A549 (cell line): ENCODE measurements around the gene C2CD2. TPM values are rescaled to one million over a fixed set of nuclear protein-coding genes. Genes with fewer than 3 reads are reported as not detected.
"Not testable (repeated sequence)": the region's sequence is repeated elsewhere in the genome, so short reads cannot be mapped to it uniquely, and the experiment has no call there.

Source experiments
- ATAC-seq, 2 experiments: fragments of 200-7000 bp in 1 of 2; fragments of >200 bp in 1 of 2; cut with Nextera tagmentation in 1 of 2; cut with Tn5 transposase in 1 of 2; 3 replicates each; pipeline versions ENCODE4 v1.8.0 to v1.9.1; 2018 to 2020; ENCODE audit warnings: mild to moderate bottlenecking in 1 of 2, moderate library complexity in 1 of 2
- CTCF ChIA-PET: fragments of 300-600 bp; sonication (Branson Sonifier 250); formaldehyde crosslinking; extraction: SDS; loops from one replicate; lab custom pipeline; 2021; ENCODE audit warnings: antibody characterized with exemption, inconsistent platforms; lab: Yijun Ruan, JAX
- POLR2A ChIA-PET: fragments of 350-600 bp; formaldehyde crosslinking; extraction: SDS; loops from one replicate; lab custom pipeline; 2021; ENCODE audit warnings: antibody characterized with exemption, inconsistent platforms; lab: Yijun Ruan, JAX
- DNase-seq, 2 experiments: peaks; one replicate each; pipeline versions ENCODE4 v3.0.0 to v3.0.0-alpha.2; 2011 to 2016; ENCODE audit warnings: low read depth in 1 of 2, low spot score in 1 of 2
- FAIRE-seq: peaks from 2 replicates; lab custom pipeline; 2011; peaks lifted over from hg19 to GRCh38; lab: Jason Lieb, UNC
- H3K27ac ChIP-seq, 2 experiments: fragments of >200 bp; sonication (Bioruptor Twin); formaldehyde crosslinking; 3 replicates each; pipeline ENCODE4 v1.5.1; 2016 to 2017
- H3K4me1 ChIP-seq: fragments of >200 bp; sonication (Bioruptor Twin); formaldehyde crosslinking; 3 replicates; pipeline ENCODE4 v1.6.1; 2016
- H3K4me2 ChIP-seq: fragments of >200 bp; sonication (Bioruptor Twin); formaldehyde crosslinking; 3 replicates; pipeline ENCODE4 v1.6.1; 2016
- H3K4me3 ChIP-seq: fragments of >200 bp; sonication (Bioruptor Twin); formaldehyde crosslinking; 3 replicates; pipeline ENCODE4 v1.5.1; 2016
- H3K9me3 ChIP-seq: fragments of >200 bp; sonication (Bioruptor Twin); formaldehyde crosslinking; 3 replicates; pipeline ENCODE4 v1.6.1; 2016
- ATOH8 ChIP-seq: fragments of 250-450 bp; sonication (Bioruptor Pico); IDR thresholded peaks from 2 replicates; pipeline ENCODE4 v1.5.0; 2020; ENCODE audit warnings: low read depth, mild to moderate bottlenecking, moderate library complexity
- BHLHE40 ChIP-seq: IDR thresholded peaks from 2 replicates; pipeline ENCODE4 v1.6.1; 2012; ENCODE audit warnings: low read depth, low read length, inconsistent platforms
- CEBPB ChIP-seq, 2 experiments: fragments of >200 bp in 1 of 2; sonication (Bioruptor Twin) in 1 of 2; formaldehyde crosslinking in 1 of 2; IDR thresholded peaks; 2 replicates each; pipeline ENCODE4 v1.6.1; 2012 to 2016
- CTCF ChIP-seq: fragments of >200 bp; sonication (Bioruptor Twin); formaldehyde crosslinking; IDR thresholded peaks from 3 replicates; pipeline ENCODE4 v1.5.1; 2016
- EHMT2 ChIP-seq: fragments of 200-600 bp; sonication (generic); IDR thresholded peaks from 2 replicates; pipeline ENCODE4 v1.6.1; 2016; ENCODE audit warnings: antibody characterized with exemption, low read depth, mild to moderate bottlenecking, moderate library complexity
- EP300 ChIP-seq, 2 experiments: fragments of >200 bp; sonication (Bioruptor Twin); formaldehyde crosslinking; IDR thresholded peaks; 2 replicates in 1 of 2; 3 replicates in 1 of 2; pipeline ENCODE4 v1.6.1; 2016 to 2017
- FOSB ChIP-seq: fragments of 250-450 bp; sonication (Bioruptor Pico); IDR thresholded peaks from 2 replicates; pipeline ENCODE4 v1.5.0; 2020; ENCODE audit warnings: mild to moderate bottlenecking, moderate library complexity
- HEYL ChIP-seq: fragments of 250-450 bp; sonication (Bioruptor Pico); IDR thresholded peaks from 2 replicates; pipeline ENCODE4 v1.8.0; 2021; ENCODE audit warnings: mild to moderate bottlenecking, moderate library complexity
- HOXB13 ChIP-seq: fragments of 250-450 bp; sonication (Bioruptor Pico); IDR thresholded peaks from 2 replicates; pipeline ENCODE4 v1.5.0; 2020; ENCODE audit warnings: low read depth, mild to moderate bottlenecking, moderate library complexity
- JUNB ChIP-seq: fragments of >200 bp; sonication (Bioruptor Twin); formaldehyde crosslinking; IDR thresholded peaks from 2 replicates; pipeline ENCODE4 v1.6.1; 2016
- MAFK ChIP-seq: fragments of 450-650 bp; IDR thresholded peaks from 2 replicates; pipeline ENCODE4 v1.6.1; 2014; ENCODE audit not compliant: partially characterized antibody
- MYC ChIP-seq: IDR thresholded peaks from 2 replicates; pipeline ENCODE4 v1.6.1; 2012; ENCODE audit warnings: mild to moderate bottlenecking, inconsistent platforms, low read length, improper control_type of control experiment, borderline replicate concordance
- RAD21 ChIP-seq, 2 experiments: fragments of >200 bp in 1 of 2; sonication (Bioruptor Twin) in 1 of 2; formaldehyde crosslinking in 1 of 2; IDR thresholded peaks in 1 of 2; conservative IDR thresholded peaks in 1 of 2; 2 replicates in 1 of 2; 3 replicates in 1 of 2; pipeline ENCODE4 v1.6.1; 2012 to 2018; ENCODE audit warnings: inconsistent platforms in 1 of 2
- RARB ChIP-seq: fragments of 250-450 bp; sonication (Bioruptor Pico); IDR thresholded peaks from 2 replicates; pipeline ENCODE4 v1.8.0; 2021; ENCODE audit warnings: mild to moderate bottlenecking, moderate library complexity
- RFX5 ChIP-seq: fragments of 450-650 bp; IDR thresholded peaks from 2 replicates; pipeline ENCODE4 v1.7.1; 2014; ENCODE audit warnings: antibody characterized with exemption, mild to moderate bottlenecking, moderate library complexity
- SMC3 ChIP-seq: fragments of >200 bp; sonication (Bioruptor Twin); formaldehyde crosslinking; IDR thresholded peaks from 3 replicates; pipeline ENCODE4 v1.6.1; 2018; ENCODE audit warnings: inconsistent platforms
- TFCP2L1 ChIP-seq: fragments of 250-450 bp; sonication (Bioruptor Pico); IDR thresholded peaks from 2 replicates; pipeline ENCODE4 v1.5.0; 2021; ENCODE audit warnings: mild to moderate bottlenecking
- USF2 ChIP-seq: fragments of 450-650 bp; IDR thresholded peaks from 2 replicates; pipeline ENCODE4 v1.6.1; 2014; ENCODE audit warnings: antibody characterized with exemption
- ZC3H11A ChIP-seq: fragments of 450-650 bp; IDR thresholded peaks from 2 replicates; pipeline ENCODE4 v1.6.1; 2014; ENCODE audit warnings: antibody characterized with exemption, mild to moderate bottlenecking
- ZFP36 ChIP-seq: fragments of 450-650 bp; IDR thresholded peaks from 2 replicates; pipeline ENCODE4 v1.6.1; 2014; ENCODE audit warnings: borderline replicate concordance; ENCODE audit not compliant: partially characterized antibody
- WGBS: methylation state at CpG from one replicate; pipeline ENCODE4 v1.1.6; 2017; ENCODE audit errors: missing lambda C conversion rate; 5-methylcytosine and 5-hydroxymethylcytosine counted together
- polyA plus RNA-seq, 4 experiments: library from polyadenylated mRNA; depleted of rRNA in 3 of 4; stranded (reverse); fragments of >200 nt; fragmentation: RNase III in 1 of 4; extraction: RNeasy Plus Mini Kit Qiagen cat#74134 plus additional on column Dnase treatment in 1 of 4; gene quantifications; 2 replicates in 3 of 4; 3 replicates in 1 of 4; pipeline ENCODE4 v1.2.3, GENCODE V29; 2011 to 2017
- TF ChIP-seq, protein P1 (sequence below): IDR thresholded peaks from 2 replicates; pipeline ENCODE4 v1.6.1; 2012; ENCODE audit warnings: low read depth, borderline replicate concordance
- TF ChIP-seq, protein P2 (sequence below): fragments of 250-450 bp; sonication (Bioruptor Pico); IDR thresholded peaks from 2 replicates; pipeline ENCODE4 v1.5.0; 2021; ENCODE audit warnings: mild to moderate bottlenecking, moderate library complexity, borderline replicate concordance

C2CD2 gene
- polyA plus RNA-seq, 2 of the 4 experiments (the other 2 are of a cell fraction): 7.0 to 13.5 TPM

DNA sequence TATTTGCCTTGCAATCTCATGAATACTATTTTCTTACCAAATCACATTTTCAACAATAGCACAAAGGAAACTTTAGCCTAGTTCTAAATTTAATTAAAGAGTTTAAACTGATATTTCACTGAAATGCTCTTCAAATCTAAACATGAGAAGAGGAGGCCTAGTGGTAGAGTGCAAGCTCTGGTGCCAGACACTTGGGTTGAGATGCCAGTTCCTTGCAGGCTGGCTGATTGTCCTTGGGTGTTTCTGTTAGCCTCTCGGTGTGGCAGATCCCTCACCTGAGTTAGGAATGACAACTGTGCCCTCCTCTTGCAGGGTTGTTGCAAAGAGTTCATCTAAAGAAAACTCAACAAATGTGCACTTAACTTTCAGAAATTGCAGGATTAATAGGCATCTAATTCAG, 43.8 kb upstream of the C2CD2 start:
- peaks cover 7% of the 10 kb centered on the region; the same call in 1 of the 3 replicates for H3K9me3 ChIP-seq
- TF ChIP-seq HOXB13 (CRISPR knock-in tag): no peak
- no peak for TF ChIP-seq TFCP2L1 (CRISPR knock-in tag)
- no peak for TF ChIP-seq JUNB
- TF ChIP-seq ZFP36: no peak
- TF ChIP-seq CTCF: no peak
- TF ChIP-seq CEBPB (IDR thresholded peaks at IDR 0.05): no peak
- no peak for TF ChIP-seq ZC3H11A
- TF ChIP-seq EHMT2: no peak
- TF ChIP-seq EP300 (IDR thresholded peaks at IDR 0.05): no peak
- H3K4me2 ChIP-seq: no peak overlapping the region
- ChIA-PET POLR2A (no interaction called here), CTCF (no interaction called here)
- no peak overlapping the region for H3K27ac ChIP-seq
- peaks cover 3% of the 10 kb centered on the region; the same call in 1 of the 3 replicates for H3K4me1 ChIP-seq
- DNase-seq: no peak
- no peak overlapping the region for H3K4me3 ChIP-seq
- FAIRE-seq: no peak
- ATAC-seq: no peak
- WGBS: 100% methylated on average over 1 of the region's 1 CpG

- ChIA-PET CTCF (no interaction called here), POLR2A (no interaction called here)
- 91% methylated on average over 3 of the region's 3 CpGs for WGBS
Observed at GRCh38 chr21:41995577-41995976, 41.8 kb upstream of the C2CD2 start.

DNA sequence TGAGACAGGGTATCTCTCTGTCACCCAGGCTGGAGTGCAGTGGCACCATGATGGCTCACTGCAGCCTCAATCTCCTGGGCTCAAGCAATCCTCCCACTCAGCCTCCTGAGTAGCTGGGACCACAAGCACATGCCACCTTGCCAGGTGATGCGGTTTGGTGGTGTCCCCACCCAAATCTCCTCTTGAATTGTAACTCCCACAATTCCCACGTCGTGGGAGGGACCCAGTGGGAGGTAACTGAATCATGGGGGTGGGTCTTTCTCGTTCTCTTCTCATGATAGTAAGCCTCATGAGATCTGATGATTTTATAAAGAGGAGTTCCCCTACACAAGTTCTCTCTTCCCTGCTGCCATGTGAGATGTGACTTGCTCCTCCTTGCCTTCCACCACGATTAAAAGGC, 40.8 kb upstream of the C2CD2 start:
- H3K27ac ChIP-seq, H3K4me3 ChIP-seq, POLR2A ChIA-PET, ATAC-seq, FAIRE-seq, CTCF ChIA-PET, H3K9me3 ChIP-seq, H3K4me2 ChIP-seq, DNase-seq, H3K4me1 ChIP-seq: not testable (repeated sequence)
- 76% methylated on average over 5 of the region's 5 CpGs for WGBS

More at GRCh38 chr21:41995577-41995976, 41.8 kb upstream of the C2CD2 start:
- no peaks in the 10 kb centered on the region for H3K4me1 ChIP-seq
- TF ChIP-seq ZFP36: peak; percentile 82
- no peak for TF ChIP-seq HEYL (CRISPR knock-in tag)
- FAIRE-seq (no peak), ATAC-seq (no peak), DNase-seq (no peak)
- peaks cover 7% of the 10 kb centered on the region; the same call in 1 of the 3 replicates for H3K9me3 ChIP-seq
- H3K27ac ChIP-seq: no peak overlapping the region
- no peak overlapping the region for H3K4me2 ChIP-seq
- H3K4me3 ChIP-seq: no peak overlapping the region

DNA sequence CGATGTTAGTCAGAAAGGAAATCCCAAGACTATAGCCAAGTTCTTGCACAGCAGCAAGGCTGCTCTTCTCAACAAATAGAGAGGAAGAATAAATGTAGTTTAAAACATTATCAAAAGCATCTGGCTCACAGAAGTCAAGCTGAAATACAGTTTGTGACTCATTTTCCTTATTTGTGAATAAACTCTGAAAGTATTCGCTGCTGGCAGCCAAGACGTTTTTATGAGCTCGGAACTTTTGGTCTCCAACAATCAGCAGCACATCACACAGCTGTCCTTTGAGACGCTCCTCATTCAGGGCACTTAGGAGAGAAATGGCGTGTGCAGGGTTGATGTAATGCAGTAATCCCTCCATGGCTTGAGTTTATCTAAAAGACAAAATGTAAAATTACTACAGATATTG, 39.9 kb upstream of the C2CD2 start:
- TF ChIP-seq BHLHE40 (no peak), RFX5 (no peak), FOSB (no peak), HOXB13 (CRISPR knock-in tag) (no peak), SMC3 (no peak), RAD21 (conservative IDR thresholded peaks at IDR 0.05 in 1 of 2, IDR thresholded peaks at IDR 0.05 in 1 of 2) (no peak), EP300 (IDR thresholded peaks at IDR 0.05) (no peak), ATOH8 (CRISPR knock-in tag) (no peak), MYC (no peak), MAFK (no peak), RARB (no peak), HEYL (CRISPR knock-in tag) (no peak), USF2 (no peak), ZC3H11A (no peak)
- TF ChIP-seq, protein P1, sequence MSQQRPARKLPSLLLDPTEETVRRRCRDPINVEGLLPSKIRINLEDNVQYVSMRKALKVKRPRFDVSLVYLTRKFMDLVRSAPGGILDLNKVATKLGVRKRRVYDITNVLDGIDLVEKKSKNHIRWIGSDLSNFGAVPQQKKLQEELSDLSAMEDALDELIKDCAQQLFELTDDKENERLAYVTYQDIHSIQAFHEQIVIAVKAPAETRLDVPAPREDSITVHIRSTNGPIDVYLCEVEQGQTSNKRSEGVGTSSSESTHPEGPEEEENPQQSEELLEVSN: no peak
- TF ChIP-seq, protein P2, sequence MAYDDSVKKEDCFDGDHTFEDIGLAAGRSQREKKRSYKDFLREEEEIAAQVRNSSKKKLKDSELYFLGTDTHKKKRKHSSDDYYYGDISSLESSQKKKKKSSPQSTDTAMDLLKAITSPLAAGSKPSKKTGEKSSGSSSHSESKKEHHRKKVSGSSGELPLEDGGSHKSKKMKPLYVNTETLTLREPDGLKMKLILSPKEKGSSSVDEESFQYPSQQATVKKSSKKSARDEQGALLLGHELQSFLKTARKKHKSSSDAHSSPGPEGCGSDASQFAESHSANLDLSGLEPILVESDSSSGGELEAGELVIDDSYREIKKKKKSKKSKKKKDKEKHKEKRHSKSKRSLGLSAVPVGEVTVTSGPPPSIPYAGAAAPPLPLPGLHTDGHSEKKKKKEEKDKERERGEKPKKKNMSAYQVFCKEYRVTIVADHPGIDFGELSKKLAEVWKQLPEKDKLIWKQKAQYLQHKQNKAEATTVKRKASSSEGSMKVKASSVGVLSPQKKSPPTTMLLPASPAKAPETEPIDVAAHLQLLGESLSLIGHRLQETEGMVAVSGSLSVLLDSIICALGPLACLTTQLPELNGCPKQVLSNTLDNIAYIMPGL: no peak
- TF ChIP-seq, all 56 proteins: peak for 0
- CTCF ChIA-PET: no interaction called here
- 87% methylated on average over 6 of the region's 6 CpGs for WGBS
- no peak for ATAC-seq
- H3K4me3 ChIP-seq: no peak overlapping the region
- no peak overlapping the region for H3K27ac ChIP-seq
- DNase-seq: no peak
- FAIRE-seq: no peak
- POLR2A ChIA-PET: no interaction called here
- peaks cover 7% of the 10 kb centered on the region; the same call in 1 of the 3 replicates for H3K9me3 ChIP-seq
- H3K4me1 ChIP-seq: no peaks in the 10 kb centered on the region
- no peak overlapping the region for H3K4me2 ChIP-seq
